Loucy (cell line): ENCODE measurements around the gene PBX1.

ENCODE experiments used
- EZH2phosphoT487 ChIP-seq: fragments of 200-600 bp; IDR thresholded peaks from 2 replicates; pipeline ENCODE4 v1.6.1; 2018; ENCODE audit warnings: antibody characterized with exemption, mild to moderate bottlenecking, moderate library complexity, borderline replicate concordance
- TF ChIP-seq, protein P1 (sequence below): fragments of 200-600 bp; sonication (generic); conservative IDR thresholded peaks from 2 replicates; pipeline ENCODE4 v1.5.1; 2014; ENCODE audit warnings: mild to moderate bottlenecking, antibody characterized with exemption, low read length

GRCh38 chr1:164560556-164560955, 1.6 kb downstream of the PBX1 start:
- TF ChIP-seq, protein P1, sequence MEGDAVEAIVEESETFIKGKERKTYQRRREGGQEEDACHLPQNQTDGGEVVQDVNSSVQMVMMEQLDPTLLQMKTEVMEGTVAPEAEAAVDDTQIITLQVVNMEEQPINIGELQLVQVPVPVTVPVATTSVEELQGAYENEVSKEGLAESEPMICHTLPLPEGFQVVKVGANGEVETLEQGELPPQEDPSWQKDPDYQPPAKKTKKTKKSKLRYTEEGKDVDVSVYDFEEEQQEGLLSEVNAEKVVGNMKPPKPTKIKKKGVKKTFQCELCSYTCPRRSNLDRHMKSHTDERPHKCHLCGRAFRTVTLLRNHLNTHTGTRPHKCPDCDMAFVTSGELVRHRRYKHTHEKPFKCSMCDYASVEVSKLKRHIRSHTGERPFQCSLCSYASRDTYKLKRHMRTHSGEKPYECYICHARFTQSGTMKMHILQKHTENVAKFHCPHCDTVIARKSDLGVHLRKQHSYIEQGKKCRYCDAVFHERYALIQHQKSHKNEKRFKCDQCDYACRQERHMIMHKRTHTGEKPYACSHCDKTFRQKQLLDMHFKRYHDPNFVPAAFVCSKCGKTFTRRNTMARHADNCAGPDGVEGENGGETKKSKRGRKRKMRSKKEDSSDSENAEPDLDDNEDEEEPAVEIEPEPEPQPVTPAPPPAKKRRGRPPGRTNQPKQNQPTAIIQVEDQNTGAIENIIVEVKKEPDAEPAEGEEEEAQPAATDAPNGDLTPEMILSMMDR: no peak
- no peak for TF ChIP-seq EZH2phosphoT487
